ENCODE measurements around the gene RRP9. TPM values are rescaled to one million over a fixed set of nuclear protein-coding genes. Genes with fewer than 3 reads are reported as not detected.
A peak's percentile ranks its signal among the peaks of the same experiment; 100 is the strongest.

Gene RRP9
- total and polyA plus RNA-seq, 4 experiments from 2014 or later = 15.2 to 20.7 (median 18.3) TPM

DNA sequence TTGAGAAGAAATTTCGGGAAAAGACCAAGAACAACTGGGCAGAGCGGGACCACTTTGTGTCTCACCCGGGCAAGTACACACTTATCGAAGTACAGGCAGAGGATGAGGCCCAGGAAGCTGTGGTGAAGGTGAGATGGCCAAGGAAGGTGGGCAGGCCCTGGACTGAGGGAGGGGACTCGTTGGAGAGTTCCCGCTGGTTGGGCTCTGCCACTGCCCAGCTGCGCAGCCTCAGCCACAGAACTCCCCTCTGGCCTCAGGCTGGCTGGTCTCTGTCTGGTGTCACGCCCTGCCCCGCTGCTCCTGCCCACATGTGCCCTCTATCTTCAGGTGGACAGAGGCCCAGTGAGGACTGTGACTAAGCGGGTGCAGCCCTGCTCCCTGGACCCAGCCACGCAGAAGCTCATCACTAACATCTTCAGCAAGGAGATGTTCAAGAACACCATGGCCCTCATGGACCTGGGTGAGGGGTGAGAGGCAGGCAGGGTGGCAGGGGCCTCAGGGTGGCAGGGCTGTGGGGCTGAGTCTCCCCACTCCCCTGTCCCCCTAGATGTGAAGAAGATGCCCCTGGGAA, 2.8 kb upstream of the RRP9 start:
- intact Hi-C loops (cut with micrococcal nuclease) = no loop called here
- DNase-seq = no peak
- no peak overlapping the region for H3K27ac Mint-ChIP-seq
- H3K27me3 Mint-ChIP-seq = no peaks in the 10 kb centered on the region
- Histone ChIP-seq H3K4me1 (ENCODE audit: insufficient read depth, low read length) (peaks cover 31% of the 10 kb centered on the region), H3K27ac (ENCODE audit: low read depth, low read length) (no peak overlapping the region), H3K27me3 (ENCODE audit: insufficient read depth, low read length) (no peaks in the 10 kb centered on the region), H3K36me3 (ENCODE audit: insufficient read depth, low read length) (no peaks in the 10 kb centered on the region), H3K9me3 (ENCODE audit: control insufficient read depth in 1 of 2, low read length in 2 of 2) (no peaks in the 10 kb centered on the region), H3K4me3 (ENCODE audit: low read length in 2 of 2) (no peak overlapping the region)
- POLR2A ChIA-PET (ENCODE audit: partially characterized antibody) = interaction anchor here (0.9 to 2.3 kb wide), 3 partner anchors 21 to 210 kb away, joined by 3 to 8 read pairs (median 4); partner anchors contain the start of genes ACY1 and POC1A
- H3K36me3 Mint-ChIP-seq = peaks cover 4 to 5% of the 10 kb centered on the region in 2 donors
- CTCF ChIA-PET (ENCODE audit: partially characterized antibody) = interaction anchor here (0.9 to 1.8 kb wide), 2 partner anchors 25 to 200 kb away, joined by 3 to 6 read pairs; no protein-coding TSS in a partner anchor
- H3K4me3 Mint-ChIP-seq = peak overlapping the region in 1 of 8 donors; percentile 29
- H3K9me3 Mint-ChIP-seq = no peaks in the 10 kb centered on the region
- peaks cover 13 to 42% (median 23%) of the 10 kb centered on the region in 4 donors for H3K4me1 Mint-ChIP-seq

DNA sequence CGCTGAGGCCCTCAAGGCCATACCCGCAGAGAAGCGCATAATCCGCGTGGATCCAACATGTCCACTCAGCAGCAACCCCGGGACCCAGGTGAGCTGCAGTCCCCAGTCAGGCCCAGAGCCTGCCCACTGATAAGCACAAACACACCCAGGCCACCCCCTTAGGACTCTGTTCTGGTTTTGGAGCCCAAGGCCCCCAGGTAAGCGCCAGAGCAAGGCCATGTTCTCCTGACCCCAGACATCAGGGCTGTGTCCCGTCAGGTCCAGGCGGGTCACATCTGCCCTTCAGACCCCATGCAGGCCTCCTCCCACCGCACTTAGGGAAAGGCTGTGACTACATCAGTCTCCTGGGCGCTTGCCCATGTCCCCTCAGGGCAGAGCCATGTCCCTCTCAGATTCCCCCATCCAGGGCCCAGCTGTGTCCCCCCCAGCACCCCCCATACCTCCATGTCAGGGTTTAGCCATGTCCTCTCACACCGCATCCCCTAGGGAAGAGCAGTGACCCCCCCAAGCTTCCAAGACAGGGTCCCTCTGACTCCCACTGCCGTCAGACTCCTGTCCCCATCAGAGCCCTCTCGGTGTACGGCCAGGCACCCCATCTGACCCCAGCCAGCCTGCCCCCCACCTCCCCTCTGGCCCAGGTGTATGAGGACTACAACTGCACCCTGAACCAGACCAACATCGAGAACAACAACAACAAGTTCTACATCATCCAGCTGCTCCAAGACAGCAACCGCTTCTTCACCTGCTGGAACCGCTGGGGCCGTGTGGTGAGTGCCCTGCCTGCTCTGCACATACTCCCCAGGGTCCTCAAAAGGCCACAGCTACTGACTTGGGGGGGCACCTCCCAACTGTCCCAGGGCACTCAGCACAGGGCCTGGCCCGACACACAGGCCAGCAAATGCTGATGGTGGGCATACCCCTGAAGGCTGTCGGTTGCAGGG, 2.0 kb upstream of the RRP9 start:
- Histone ChIP-seq H3K36me3 (ENCODE audit: insufficient read depth, low read length) (peaks cover 2% of the 10 kb centered on the region), H3K4me1 (ENCODE audit: insufficient read depth, low read length) (peaks cover 37% of the 10 kb centered on the region), H3K4me3 (ENCODE audit: low read length in 2 of 2) (peak overlapping the region in 1 of 2 donors; percentile 63), H3K27me3 (ENCODE audit: insufficient read depth, low read length) (no peaks in the 10 kb centered on the region), H3K9me3 (ENCODE audit: control insufficient read depth in 1 of 2, low read length in 2 of 2) (no peaks in the 10 kb centered on the region), H3K27ac (ENCODE audit: low read depth, low read length) (no peak overlapping the region)
- Mint-ChIP-seq H3K36me3 (peaks cover 8 to 9% of the 10 kb centered on the region in 2 donors), H3K4me1 (peaks cover 16 to 48% (median 25%) of the 10 kb centered on the region in 4 donors), H3K4me3 (peak overlapping the region in 5 of 8 donors; percentile 8 to 92 (median 17)), H3K9me3 (no peaks in the 10 kb centered on the region), H3K27me3 (no peaks in the 10 kb centered on the region), H3K27ac (peak overlapping the region in 4 of 7 donors; percentile 17 to 90 (median 72))
- no peak for DNase-seq
- ChIA-PET CTCF (ENCODE audit: partially characterized antibody) (interaction anchor here (0.7 to 3.7 kb wide), 13 partner anchors 26 to 443 kb away, joined by 3 to 49 read pairs (median 6); partner anchors contain the start of genes ABHD14A, ABHD14B, ACY1 and DCAF1), POLR2A (ENCODE audit: partially characterized antibody) (interaction anchor here (1.1 to 2.9 kb wide), 10 partner anchors 24 to 211 kb away, joined by 3 to 72 read pairs (median 6); partner anchors contain the start of genes ABHD14A, ABHD14B, ACY1 and PCBP4)
- intact Hi-C loops (cut with micrococcal nuclease) = loop anchor here (2.0 kb wide), 1 partner anchor 13 kb away; no protein-coding TSS in a partner anchor

DNA sequence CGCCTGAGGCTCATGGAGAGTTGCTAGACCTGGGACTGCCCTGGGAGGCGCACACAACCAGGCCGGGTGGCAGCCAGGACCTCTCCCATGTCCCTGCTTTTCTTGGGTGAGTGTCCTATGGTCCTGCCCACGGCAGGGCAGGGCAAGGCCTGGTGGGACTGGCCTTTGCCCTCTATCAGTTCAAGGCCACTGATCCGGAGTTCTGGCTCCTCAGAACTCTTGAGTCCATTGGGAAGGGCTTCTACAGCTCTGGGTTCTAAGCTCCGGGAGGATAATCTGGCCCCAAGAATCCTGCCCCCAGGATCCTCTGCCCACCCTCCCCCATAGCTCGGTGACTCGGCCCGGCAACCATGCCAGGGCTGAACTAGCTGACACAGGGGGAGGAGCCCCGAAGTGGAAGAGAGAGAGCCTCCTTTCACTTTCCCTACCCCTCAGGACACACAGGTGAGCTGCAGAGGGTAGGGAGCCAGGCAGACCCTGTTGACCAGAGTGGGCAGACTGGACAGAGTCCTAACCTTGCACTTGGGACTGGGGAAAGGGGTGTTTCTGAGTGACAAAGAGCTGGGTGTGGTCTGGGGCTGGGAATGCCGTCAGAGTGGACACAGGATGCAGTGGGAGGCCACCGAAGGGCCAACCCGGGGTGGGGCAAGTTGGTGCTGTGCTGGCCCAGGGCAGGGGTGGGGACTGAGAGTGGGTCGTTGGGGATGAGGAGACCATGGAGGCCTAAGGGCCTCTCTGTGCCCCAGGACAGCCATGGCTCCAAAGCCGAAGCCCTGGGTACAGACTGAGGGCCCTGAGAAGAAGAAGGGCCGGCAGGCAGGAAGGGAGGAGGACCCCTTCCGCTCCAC, 1.1 kb upstream of the RRP9 start:
- POLR2A ChIA-PET (ENCODE audit: partially characterized antibody) = interaction anchor here (0.6 to 2.9 kb wide), 19 partner anchors 8 to 1375 kb away, joined by 3 to 72 read pairs (median 4); partner anchors contain the start of genes ABHD14A, ABHD14B, ACY1 and C3orf18
- H3K9me3 Mint-ChIP-seq = no peaks in the 10 kb centered on the region

DNA sequence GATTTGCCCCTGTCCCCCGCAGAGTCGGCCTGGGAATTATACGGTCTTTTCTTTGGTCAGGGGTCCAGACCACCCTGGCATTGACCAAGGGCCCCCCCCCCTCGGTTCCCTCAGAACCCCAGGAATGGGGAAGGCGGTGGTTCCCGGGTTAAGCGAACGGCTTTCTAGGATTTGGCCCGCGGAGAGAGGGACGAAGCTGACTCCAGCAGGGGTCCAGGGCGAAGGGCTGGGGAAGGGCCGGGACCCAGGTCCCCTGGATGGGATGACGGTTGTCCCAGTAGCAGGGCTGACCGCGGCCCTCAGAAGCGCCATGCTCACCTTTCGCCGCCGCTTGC, 274 bp downstream of the RRP9 start:
- H3K27ac ChIP-seq (ENCODE audit: low read depth, low read length) = peak overlapping the region; percentile 62
- POLR2A ChIA-PET (ENCODE audit: partially characterized antibody) = interaction anchor here (0.6 to 2.9 kb wide), 11 partner anchors 8 to 441 kb away, joined by 3 to 72 read pairs (median 5); partner anchors contain the start of genes ABHD14A, ABHD14B, ACY1 and DCAF1
- intact Hi-C loops (cut with micrococcal nuclease) = no loop called here
- peaks cover 18 to 48% (median 28%) of the 10 kb centered on the region in 4 donors for H3K4me1 Mint-ChIP-seq
- H3K36me3 ChIP-seq (ENCODE audit: insufficient read depth, low read length) = peaks cover 23% of the 10 kb centered on the region
- H3K27ac Mint-ChIP-seq = peak overlapping the region; percentile 36 to 92 (median 86)
- no peaks in the 10 kb centered on the region for H3K27me3 Mint-ChIP-seq
- H3K36me3 Mint-ChIP-seq = peaks cover 13 to 29% of the 10 kb centered on the region in 2 donors
- DNase-seq = no peak
- CTCF ChIA-PET (ENCODE audit: partially characterized antibody) = interaction anchor here (0.9 to 3.7 kb wide), 14 partner anchors 9 to 440 kb away, joined by 3 to 49 read pairs (median 9); partner anchors contain the start of genes ABHD14A, ABHD14B, ACY1 and DCAF1
- H3K9me3 Mint-ChIP-seq = no peaks in the 10 kb centered on the region
- peaks cover 37% of the 10 kb centered on the region for H3K4me1 ChIP-seq (ENCODE audit: insufficient read depth, low read length)
- H3K27me3 ChIP-seq (ENCODE audit: insufficient read depth, low read length) = no peaks in the 10 kb centered on the region
- peak overlapping the region; percentile 42 to 72 for H3K4me3 ChIP-seq (ENCODE audit: low read length in 2 of 2)
- H3K9me3 ChIP-seq (ENCODE audit: control insufficient read depth in 1 of 2, low read length in 2 of 2) = no peaks in the 10 kb centered on the region
- peak overlapping the region; percentile 85 to 96 (median 91) for H3K4me3 Mint-ChIP-seq

More for the DNA sequence above, 1.1 kb upstream of the RRP9 start:
- peaks cover 9 to 15% of the 10 kb centered on the region in 2 donors for H3K36me3 Mint-ChIP-seq
- CTCF ChIA-PET (ENCODE audit: partially characterized antibody) = interaction anchor here (0.7 to 3.7 kb wide), 17 partner anchors 8 to 442 kb away, joined by 3 to 49 read pairs (median 6); partner anchors contain the start of genes ABHD14A, ABHD14B, ACY1 and DCAF1
- peak; percentile 37 to 66 (median 48) for DNase-seq
- Histone ChIP-seq H3K9me3 (ENCODE audit: control insufficient read depth in 1 of 2, low read length in 2 of 2) (no peaks in the 10 kb centered on the region), H3K4me1 (ENCODE audit: insufficient read depth, low read length) (peaks cover 37% of the 10 kb centered on the region), H3K27ac (ENCODE audit: low read depth, low read length) (peak overlapping the region; percentile 66), H3K36me3 (ENCODE audit: insufficient read depth, low read length) (peaks cover 11% of the 10 kb centered on the region), H3K4me3 (ENCODE audit: low read length in 2 of 2) (peak overlapping the region; percentile 63 to 73), H3K27me3 (ENCODE audit: insufficient read depth, low read length) (no peaks in the 10 kb centered on the region)
- H3K27me3 Mint-ChIP-seq = no peaks in the 10 kb centered on the region
- H3K4me3 Mint-ChIP-seq = peak overlapping the region; percentile 88 to 96 (median 92)
- peak overlapping the region; percentile 73 to 94 (median 91) for H3K27ac Mint-ChIP-seq
- peaks cover 18 to 48% (median 28%) of the 10 kb centered on the region in 4 donors for H3K4me1 Mint-ChIP-seq
- intact Hi-C loops (cut with micrococcal nuclease) = loop anchor here (1.0 to 2.0 kb wide), 10 partner anchors 14 to 211 kb away; partner anchors contain the start of genes ABHD14B, PCBP4, POC1A and RPL29

DNA sequence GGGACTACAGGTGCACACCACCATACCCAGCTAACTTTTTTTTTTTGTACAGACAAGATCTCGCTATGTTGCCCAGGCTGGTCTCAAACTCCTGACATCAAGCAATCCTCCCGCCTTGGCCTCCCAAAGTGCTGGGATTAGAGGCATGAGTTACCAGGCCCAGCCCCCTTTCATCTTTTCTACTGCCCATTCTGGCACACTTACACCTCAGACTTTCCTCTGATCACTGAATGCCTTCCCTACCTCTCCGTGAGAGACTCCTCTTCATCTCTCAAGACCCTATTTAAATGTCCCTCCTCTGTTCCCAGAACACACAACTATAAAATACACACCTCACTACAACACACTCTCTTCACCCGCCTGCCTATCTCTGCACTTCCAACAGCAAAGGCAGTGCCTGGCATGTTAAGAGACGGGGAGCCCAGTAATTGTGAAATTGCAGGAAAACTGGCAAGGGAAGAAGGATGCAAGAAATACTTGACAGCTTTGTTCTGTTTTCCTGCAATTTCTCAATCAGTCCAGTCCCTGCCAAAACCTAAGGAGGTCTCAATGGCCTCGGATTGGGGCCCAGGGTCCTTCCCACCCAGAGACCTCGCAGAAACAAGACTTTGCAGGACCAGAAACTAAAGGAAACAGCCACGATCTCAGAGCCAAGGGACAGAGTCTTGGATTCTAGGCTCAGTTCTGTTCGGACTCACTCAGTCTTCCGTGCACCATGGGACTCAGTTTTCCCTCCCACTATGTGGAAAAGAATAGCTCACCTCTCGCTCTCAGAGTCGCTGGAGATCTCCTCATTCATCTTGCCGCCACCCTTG, 849 bp downstream of the RRP9 start:
- Mint-ChIP-seq H3K36me3 (peaks cover 14 to 34% of the 10 kb centered on the region in 2 donors), H3K27ac (peak overlapping the region in 6 of 7 donors; percentile 60 to 92 (median 82)), H3K27me3 (no peaks in the 10 kb centered on the region), H3K9me3 (no peaks in the 10 kb centered on the region), H3K4me1 (peaks cover 18 to 48% (median 28%) of the 10 kb centered on the region in 4 donors), H3K4me3 (peak overlapping the region; percentile 85 to 96 (median 91))
- H3K36me3 ChIP-seq (ENCODE audit: insufficient read depth, low read length) = peaks cover 28% of the 10 kb centered on the region
- DNase-seq = no peak
- no peaks in the 10 kb centered on the region for H3K27me3 ChIP-seq (ENCODE audit: insufficient read depth, low read length)
- ChIA-PET POLR2A (ENCODE audit: partially characterized antibody) (interaction anchor here (0.6 to 2.9 kb wide), 11 partner anchors 8 to 441 kb away, joined by 3 to 72 read pairs (median 5); partner anchors contain the start of genes ABHD14A, ABHD14B, ACY1 and DCAF1), CTCF (ENCODE audit: partially characterized antibody) (interaction anchor here (0.9 to 3.7 kb wide), 14 partner anchors 10 to 440 kb away, joined by 3 to 49 read pairs (median 9); partner anchors contain the start of genes ABHD14A, ABHD14B, ACY1 and DCAF1)
- H3K27ac ChIP-seq (ENCODE audit: low read depth, low read length) = peak overlapping the region; percentile 62
- H3K9me3 ChIP-seq (ENCODE audit: control insufficient read depth in 1 of 2, low read length in 2 of 2) = no peaks in the 10 kb centered on the region
- peaks cover 37% of the 10 kb centered on the region for H3K4me1 ChIP-seq (ENCODE audit: insufficient read depth, low read length)
- peak overlapping the region; percentile 42 to 72 for H3K4me3 ChIP-seq (ENCODE audit: low read length in 2 of 2)
- intact Hi-C loops (cut with micrococcal nuclease) = no loop called here
